GM06990 (cell line): Measurements from ENCODE around the gene THAP11.

Experiments
- DNase-seq: peaks from one replicate; pipeline ENCODE4 v3.0.0-alpha.2; 2011; ENCODE audit not compliant: insufficient read length; ENCODE audit errors: extremely low read depth
- H3K27me3 ChIP-seq: replicated peaks from 2 replicates; pipeline ENCODE4 v1.6.0; 2011; ENCODE audit warnings: low read length; ENCODE audit not compliant: control insufficient read depth, insufficient read depth
- H3K36me3 ChIP-seq: 2 replicates; pipeline ENCODE4 v1.5.1; 2011; ENCODE audit warnings: low read length; ENCODE audit not compliant: control insufficient read depth, insufficient read depth
- H3K4me3 ChIP-seq: replicated peaks from 2 replicates; pipeline ENCODE4 v1.5.1; 2011; ENCODE audit warnings: low read depth, mild to moderate bottlenecking, control low read depth, low read length
- CTCF ChIP-seq: IDR thresholded peaks from 2 replicates; pipeline ENCODE4 v1.5.1; 2011; ENCODE audit warnings: low read length, control low read depth, mild to moderate bottlenecking, inconsistent platforms; ENCODE audit not compliant: insufficient read depth, poor library complexity, severe bottlenecking

THAP11 gene

GRCh38 chr16:67803894-67804293 lies 38.2 kb upstream of the THAP11 start:
- no peak overlapping the region for H3K4me3 ChIP-seq
- no peak for DNase-seq
- peaks cover 7% of the 10 kb centered on the region for H3K36me3 ChIP-seq
- H3K27me3 ChIP-seq: no peaks in the 10 kb centered on the region
- TF ChIP-seq CTCF: no peak

GRCh38 chr16:67804853-67805542 lies 37.1 kb upstream of the THAP11 start:
- no peak for DNase-seq
- peaks cover 7% of the 10 kb centered on the region for H3K36me3 ChIP-seq
- no peak for TF ChIP-seq CTCF
- no peaks in the 10 kb centered on the region for H3K27me3 ChIP-seq
- H3K4me3 ChIP-seq: peak overlapping the region; percentile 98

GRCh38 chr16:67805718-67806427 lies 36.2 kb upstream of the THAP11 start:
- TF ChIP-seq CTCF: no peak
- no peak for DNase-seq
- Histone ChIP-seq H3K36me3 (peaks cover 5% of the 10 kb centered on the region), H3K27me3 (no peaks in the 10 kb centered on the region), H3K4me3 (peak overlapping the region; percentile 98)

- peak within 1 kb of the TSS; percentile 98 for H3K4me3 ChIP-seq
- no peaks in the 10 kb centered on the region for H3K27me3 ChIP-seq
- H3K36me3 ChIP-seq: peaks cover 2% of the 10 kb centered on the region; the same call in 1 of the 2 replicates
- DNase-seq: peak; percentile 96
- no peak for TF ChIP-seq CTCF
Observed at GRCh38 chr16:67806428-67807147, 35.5 kb upstream of the THAP11 start, which contains the start of the genes RANBP10 and TSNAXIP1. Gene RANBP10, minus strand, starts transcription at chr16:67806560. Its CDS starts 24 bp downstream, at chr16:67806536. Gene TSNAXIP1, plus strand, starts transcription at chr16:67806889. Its CDS starts 261 bp downstream, at chr16:67807150.

GRCh38 chr16:67807148-67807682 lies 34.9 kb upstream of the THAP11 start:
- DNase-seq: no peak
- peaks cover 2% of the 10 kb centered on the region; the same call in 1 of the 2 replicates for H3K36me3 ChIP-seq

More at GRCh38 chr16:67807148-67807682, 34.9 kb upstream of the THAP11 start:
- Histone ChIP-seq H3K27me3 (no peaks in the 10 kb centered on the region), H3K4me3 (peak overlapping the region; percentile 98)
- peak; percentile 17 for TF ChIP-seq CTCF
